Astrocyte (in vitro differentiated cells and primary cell): ENCODE data around the gene PRG2.

ENCODE experiments used
- CTCF ChIP-seq: IDR thresholded peaks from 2 replicates; pipeline ENCODE4 v1.5.1; 2011; ENCODE audit warnings: low read depth, mild to moderate bottlenecking, inconsistent platforms, low read length, moderate library complexity; ENCODE audit not compliant: insufficient read depth
- EZH2 ChIP-seq: IDR thresholded peaks from 2 replicates; pipeline ENCODE4 v1.6.1; 2012; ENCODE audit warnings: mild to moderate bottlenecking, low read length, inconsistent platforms; ENCODE audit not compliant: insufficient read depth

- TF ChIP-seq EZH2 (no peak), CTCF (no peak)
These were observed 30.4 kb downstream of the PRG2 start for GRCh38 chr11:57359896-57360690.
